ENCODE data around the gene MFAP3L.

Gene MFAP3L

DNA sequence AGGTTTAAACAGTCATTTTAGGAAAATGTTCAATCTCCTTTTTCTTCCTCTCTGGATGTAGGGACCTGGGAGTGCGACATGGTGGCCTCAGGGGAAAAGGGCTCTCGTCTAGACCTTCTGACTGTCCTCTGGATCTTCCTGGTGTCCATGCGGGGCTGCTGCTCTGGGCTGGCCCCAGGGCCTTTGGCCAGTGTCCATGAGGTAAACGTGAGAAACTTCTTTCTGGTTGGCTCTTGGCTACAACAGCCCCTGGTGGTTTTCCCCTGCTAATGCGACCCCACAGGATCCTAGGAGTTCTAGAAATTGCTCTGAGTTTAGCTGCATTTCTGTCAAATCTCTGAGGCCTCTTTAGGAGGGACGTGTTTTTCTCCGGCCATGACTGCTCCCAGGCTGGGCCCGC, 85.7 kb downstream of the MFAP3L start:
- DNase-seq (ENCODE audit: low read depth): no peak
- no peak overlapping the region for H3K4me3 ChIP-seq (ENCODE audit: control insufficient read depth, low read depth, low read length)
- TF ChIP-seq, protein P1, sequence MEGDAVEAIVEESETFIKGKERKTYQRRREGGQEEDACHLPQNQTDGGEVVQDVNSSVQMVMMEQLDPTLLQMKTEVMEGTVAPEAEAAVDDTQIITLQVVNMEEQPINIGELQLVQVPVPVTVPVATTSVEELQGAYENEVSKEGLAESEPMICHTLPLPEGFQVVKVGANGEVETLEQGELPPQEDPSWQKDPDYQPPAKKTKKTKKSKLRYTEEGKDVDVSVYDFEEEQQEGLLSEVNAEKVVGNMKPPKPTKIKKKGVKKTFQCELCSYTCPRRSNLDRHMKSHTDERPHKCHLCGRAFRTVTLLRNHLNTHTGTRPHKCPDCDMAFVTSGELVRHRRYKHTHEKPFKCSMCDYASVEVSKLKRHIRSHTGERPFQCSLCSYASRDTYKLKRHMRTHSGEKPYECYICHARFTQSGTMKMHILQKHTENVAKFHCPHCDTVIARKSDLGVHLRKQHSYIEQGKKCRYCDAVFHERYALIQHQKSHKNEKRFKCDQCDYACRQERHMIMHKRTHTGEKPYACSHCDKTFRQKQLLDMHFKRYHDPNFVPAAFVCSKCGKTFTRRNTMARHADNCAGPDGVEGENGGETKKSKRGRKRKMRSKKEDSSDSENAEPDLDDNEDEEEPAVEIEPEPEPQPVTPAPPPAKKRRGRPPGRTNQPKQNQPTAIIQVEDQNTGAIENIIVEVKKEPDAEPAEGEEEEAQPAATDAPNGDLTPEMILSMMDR (IDR thresholded peaks at IDR 0.05; ENCODE audit: control insufficient read depth, insufficient read depth, low read depth, low read length, missing control alignments): no peak
